ENCODE data around the gene OR52E1. TPM values are rescaled to one million over a fixed set of nuclear protein-coding genes. Genes with fewer than 3 reads are reported as not detected.
"Not testable (repeated sequence)": the region's sequence is repeated elsewhere in the genome, so short reads cannot be mapped to it uniquely, and the experiment has no call there.

The OR52E1 gene
- total and polyA plus RNA-seq, 8 donors = 2.6 TPM; not detected in 7

- Histone ChIP-seq H3K27ac (no peak within 1 kb of the TSS), H3K9me3 (no peaks in the 10 kb centered on the region), H3K4me3 (no peak within 1 kb of the TSS), H3K36me3 (no peaks in the 10 kb centered on the region), H3K4me1 (no peaks in the 10 kb centered on the region), H3K27me3 (no peaks in the 10 kb centered on the region)
- intact Hi-C loops (cut with DNase I; ENCODE audit: low total_unique reads) = no loop called here
- WGBS, 5 donors = 25 to 61% (median 53%) methylated on average over 1 of the region's 1 CpG
- TF ChIP-seq EP300 (IDR thresholded peaks at IDR 0.05) (no peak), POLR2AphosphoS5 (IDR thresholded peaks at IDR 0.05) (no peak)
- TF ChIP-seq, protein P1, sequence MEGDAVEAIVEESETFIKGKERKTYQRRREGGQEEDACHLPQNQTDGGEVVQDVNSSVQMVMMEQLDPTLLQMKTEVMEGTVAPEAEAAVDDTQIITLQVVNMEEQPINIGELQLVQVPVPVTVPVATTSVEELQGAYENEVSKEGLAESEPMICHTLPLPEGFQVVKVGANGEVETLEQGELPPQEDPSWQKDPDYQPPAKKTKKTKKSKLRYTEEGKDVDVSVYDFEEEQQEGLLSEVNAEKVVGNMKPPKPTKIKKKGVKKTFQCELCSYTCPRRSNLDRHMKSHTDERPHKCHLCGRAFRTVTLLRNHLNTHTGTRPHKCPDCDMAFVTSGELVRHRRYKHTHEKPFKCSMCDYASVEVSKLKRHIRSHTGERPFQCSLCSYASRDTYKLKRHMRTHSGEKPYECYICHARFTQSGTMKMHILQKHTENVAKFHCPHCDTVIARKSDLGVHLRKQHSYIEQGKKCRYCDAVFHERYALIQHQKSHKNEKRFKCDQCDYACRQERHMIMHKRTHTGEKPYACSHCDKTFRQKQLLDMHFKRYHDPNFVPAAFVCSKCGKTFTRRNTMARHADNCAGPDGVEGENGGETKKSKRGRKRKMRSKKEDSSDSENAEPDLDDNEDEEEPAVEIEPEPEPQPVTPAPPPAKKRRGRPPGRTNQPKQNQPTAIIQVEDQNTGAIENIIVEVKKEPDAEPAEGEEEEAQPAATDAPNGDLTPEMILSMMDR (IDR thresholded peaks at IDR 0.05) = no peak
- no peak for DNase-seq
Measured at GRCh38 chr11:5046226-5046625, 23.1 kb upstream of the OR52E1 start, which contains the start of gene OR52J3. Gene OR52J3 (plus strand): TSS chr11:5046526. CDS start chr11:5046526, 0 bp downstream.

GRCh38 chr11:5046754-5047330 lies 22.5 kb upstream of the OR52E1 start:
- no peak for DNase-seq
- intact Hi-C loops (cut with DNase I; ENCODE audit: low total_unique reads) = no loop called here
- no peaks in the 10 kb centered on the region for H3K9me3 ChIP-seq
- no peak overlapping the region for H3K4me3 ChIP-seq
- no peaks in the 10 kb centered on the region for H3K27me3 ChIP-seq
- 73 to 84% (median 81%) methylated on average over 15 of the region's 15 CpGs for WGBS, 5 donors
- H3K27ac ChIP-seq = no peak overlapping the region
- H3K4me1 ChIP-seq = no peaks in the 10 kb centered on the region
- H3K36me3 ChIP-seq = no peaks in the 10 kb centered on the region
- TF ChIP-seq POLR2A (IDR thresholded peaks at IDR 0.05) = no peak
- TF ChIP-seq EP300 (IDR thresholded peaks at IDR 0.05) = no peak
- TF ChIP-seq POLR2AphosphoS5 (IDR thresholded peaks at IDR 0.05) = no peak
- TF ChIP-seq, protein P1 (IDR thresholded peaks at IDR 0.05) = no peak

GRCh38 chr11:5058679-5059078 lies 10.7 kb upstream of the OR52E1 start:
- H3K27me3 ChIP-seq; H3K27ac ChIP-seq; intact Hi-C loops (cut with DNase I; ENCODE audit: low total_unique reads); DNase-seq; H3K9me3 ChIP-seq; H3K4me1 ChIP-seq; H3K36me3 ChIP-seq; H3K4me3 ChIP-seq: not testable (repeated sequence)
- WGBS, 5 donors = 73 to 85% (median 84%) methylated on average over 5 of the region's 5 CpGs

DNA sequence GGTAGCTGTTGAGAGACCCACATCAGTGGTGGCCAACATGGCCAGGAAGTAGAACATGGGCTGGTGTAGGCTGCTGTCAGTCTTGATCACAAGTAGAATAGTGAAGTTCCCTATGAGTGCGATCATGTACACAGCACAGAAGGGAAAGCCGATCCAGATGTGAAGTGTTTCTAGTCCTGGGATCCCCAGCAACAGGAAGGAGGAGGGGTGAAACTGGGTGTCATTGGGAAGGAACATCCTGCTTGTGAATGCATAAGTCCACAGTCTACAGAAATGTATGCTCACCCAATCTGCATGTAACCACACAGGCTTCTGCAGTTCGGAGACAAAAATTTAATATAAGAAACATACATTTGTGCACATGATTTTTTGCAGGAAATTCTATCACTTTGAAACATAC lies 10.0 kb upstream of the OR52E1 start, which contains the start of gene OR52E2:
TSS of gene OR52E2 (minus strand) at position 237 of the 400 bp plus-strand sequence. CDS start at position 237, 0 bp downstream.
- WGBS, 5 donors = 64 to 94% (median 89%) methylated on average over 3 of the region's 3 CpGs

DNA sequence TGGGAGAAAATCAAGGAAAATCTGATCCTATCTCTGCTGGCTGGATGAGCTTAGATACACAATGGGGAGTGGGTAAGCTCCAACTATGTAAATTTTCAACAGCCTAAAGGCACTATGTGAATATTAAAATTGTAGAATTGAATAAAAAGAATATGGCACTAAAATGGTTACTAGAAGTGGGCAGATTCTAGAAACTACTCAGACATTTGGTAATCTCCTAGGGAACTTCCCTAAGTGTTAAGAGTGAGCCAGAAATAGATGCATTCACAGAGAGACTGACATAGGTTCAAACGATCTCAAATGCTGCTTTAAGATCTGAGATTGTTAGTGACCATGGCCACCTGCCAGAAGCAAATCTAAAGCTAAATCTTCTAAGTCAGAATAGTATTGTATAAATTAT lies 4.3 kb upstream of the OR52E1 start:
- WGBS, 5 donors = 14 to 27% (median 16%) methylated on average over 1 of the region's 1 CpG
- H3K4me1 ChIP-seq = no peaks in the 10 kb centered on the region
- H3K27me3 ChIP-seq = no peaks in the 10 kb centered on the region
- no peaks in the 10 kb centered on the region for H3K36me3 ChIP-seq
- H3K27ac ChIP-seq = no peak overlapping the region
- H3K4me3 ChIP-seq = no peak overlapping the region
- H3K9me3 ChIP-seq = no peaks in the 10 kb centered on the region
- intact Hi-C loops (cut with DNase I; ENCODE audit: low total_unique reads) = no loop called here
- TF ChIP-seq POLR2A (IDR thresholded peaks at IDR 0.05) (no peak), EP300 (IDR thresholded peaks at IDR 0.05) (no peak), POLR2AphosphoS5 (IDR thresholded peaks at IDR 0.05) (no peak)
- TF ChIP-seq, protein P1 (IDR thresholded peaks at IDR 0.05) = no peak
- no peak for DNase-seq

More for the DNA sequence above, 10.0 kb upstream of the OR52E1 start, which contains the start of gene OR52E2:
- H3K4me1 ChIP-seq = no peaks in the 10 kb centered on the region
- no peak for TF ChIP-seq POLR2A (IDR thresholded peaks at IDR 0.05)
- no peak for TF ChIP-seq EP300 (IDR thresholded peaks at IDR 0.05)
- TF ChIP-seq, protein P1 (IDR thresholded peaks at IDR 0.05) = no peak
- no peak for TF ChIP-seq POLR2AphosphoS5 (IDR thresholded peaks at IDR 0.05)
- no peaks in the 10 kb centered on the region for H3K36me3 ChIP-seq
- no peaks in the 10 kb centered on the region for H3K9me3 ChIP-seq
- intact Hi-C loops (cut with DNase I; ENCODE audit: low total_unique reads) = no loop called here
- no peak within 1 kb of the TSS for H3K27ac ChIP-seq
- H3K4me3 ChIP-seq = no peak within 1 kb of the TSS
- no peaks in the 10 kb centered on the region for H3K27me3 ChIP-seq
- DNase-seq = no peak
